B cell (primary cell): Measurements from ENCODE around the gene RC3H1. TPM values are rescaled to one million over a fixed set of nuclear protein-coding genes. Genes with fewer than 3 reads are reported as not detected.

Experiments used
- ATAC-seq: fragments of 200-7000 bp; cut with Tn5 transposase; one replicate; pipeline ENCODE4 v1.10.0; 2021; ENCODE audit warnings: low read depth, mild to moderate bottlenecking, moderate number of reproducible peaks, moderate library complexity
- CTCF ChIA-PET: fragments of 350-600 bp; sonication (Branson Sonifier 250); formaldehyde crosslinking; loops from one replicate; lab custom pipeline; 2021; ENCODE audit warnings: antibody characterized with exemption, inconsistent platforms; lab: Charles Lee
- POLR2A ChIA-PET: fragments of 350-600 bp; sonication (Branson Sonifier 250); formaldehyde crosslinking; loops from one replicate; lab custom pipeline; 2021; ENCODE audit warnings: antibody characterized with exemption; lab: Charles Lee
- DNase-seq: peaks from one replicate; pipeline ENCODE4 v3.0.0; 2013
- H2AFZ ChIP-seq: 2 replicates; pipeline ENCODE4 v1.6.1; 2012; ENCODE audit warnings: mild to moderate bottlenecking, low read depth, low read length; ENCODE audit not compliant: insufficient read depth, poor library complexity, severe bottlenecking
- H3K27ac ChIP-seq, 2 donors: 1 replicate in 1 of 2; 2 replicates in 1 of 2; pipeline ENCODE4 v1.5.1; 2012 to 2013; ENCODE audit warnings: low read length in 2 of 2, mild to moderate bottlenecking in 2 of 2, moderate library complexity in 1 of 2
- H3K27me3 ChIP-seq, 4 experiments: fragments of 200-600 bp in 1 of 4; sonication (generic) in 1 of 4; replicated peaks in 1 of 4; 1 replicate in 2 of 4; 2 replicates in 2 of 4; pipeline versions ENCODE4 v1.6.1 to v1.7.0; 2013 to 2016; ENCODE audit warnings: low read length in 3 of 4, mild to moderate bottlenecking in 2 of 4, mixed read lengths in 1 of 4, moderate library complexity in 1 of 4; ENCODE audit not compliant: insufficient read depth in 4 of 4, control insufficient read depth in 3 of 4; ENCODE audit errors: control extremely low read depth in 1 of 4
- H3K36me3 ChIP-seq, 2 experiments: replicated peaks in 1 of 2; 1 replicate in 1 of 2; 2 replicates in 1 of 2; pipeline versions ENCODE4 v1.6.1 to v1.7.1; 2013; ENCODE audit warnings: low read length in 1 of 2; ENCODE audit not compliant: insufficient read depth in 2 of 2, control insufficient read depth in 1 of 2; ENCODE audit errors: control extremely low read depth in 1 of 2, extremely low read depth in 1 of 2
- H3K4me1 ChIP-seq, 2 donors: fragments of 200-600 bp in 1 of 2; sonication (generic) in 1 of 2; 1 replicate in 1 of 2; 2 replicates in 1 of 2; pipeline versions ENCODE4 v1.5.1 to v1.6.1; 2013 to 2017; ENCODE audit warnings: low read length in 2 of 2; ENCODE audit not compliant: control insufficient read depth in 2 of 2, insufficient read depth in 2 of 2
- H3K4me2 ChIP-seq: replicated peaks from 2 replicates; pipeline ENCODE3; 2012; ENCODE audit warnings: mild to moderate bottlenecking, low read depth, low read length; ENCODE audit not compliant: poor library complexity, severe bottlenecking
- H3K4me3 ChIP-seq, 5 experiments: fragments of 200-600 bp in 1 of 5; sonication (generic) in 1 of 5; 1 replicate in 3 of 5; 2 replicates in 2 of 5; pipeline versions ENCODE4 v1.5.1 to v1.7.0; 2011 to 2016; ENCODE audit warnings: low read length in 4 of 5, mild to moderate bottlenecking in 4 of 5, low read depth in 2 of 5, control low read depth in 1 of 5, moderate library complexity in 1 of 5; ENCODE audit not compliant: insufficient read depth in 1 of 5; ENCODE audit errors: control extremely low read depth in 1 of 5, extremely low read depth in 1 of 5
- H3K79me2 ChIP-seq: fragments of 200-600 bp; sonication (generic); one replicate; pipeline ENCODE4 v1.6.0; 2016; ENCODE audit warnings: low read length; ENCODE audit not compliant: control insufficient read depth, insufficient read depth
- H3K9ac ChIP-seq: fragments of 200-600 bp; sonication (generic); 2 replicates; pipeline ENCODE4 v1.6.1; 2017; ENCODE audit warnings: mild to moderate bottlenecking, low read length, moderate library complexity
- H3K9me3 ChIP-seq, 3 donors: one replicate each; pipeline versions ENCODE4 v1.6.1 to v1.7.1; 2013; ENCODE audit warnings: low read length in 2 of 3; ENCODE audit not compliant: control insufficient read depth in 2 of 3, insufficient read depth in 1 of 3; ENCODE audit errors: control extremely low read depth in 1 of 3
- H4K20me1 ChIP-seq: 2 replicates; pipeline ENCODE4 v1.6.0; 2012; ENCODE audit warnings: mild to moderate bottlenecking, low read length; ENCODE audit not compliant: insufficient read depth, control insufficient read depth, poor library complexity, severe bottlenecking
- H3K27ac Mint-ChIP-seq: one replicate; pipeline ENCODE4 v1.8.0; 2021; ENCODE audit warnings: mixed read lengths
- H3K27me3 Mint-ChIP-seq: one replicate; pipeline ENCODE4 v1.8.0; 2021; ENCODE audit warnings: mixed read lengths
- H3K4me1 Mint-ChIP-seq: one replicate; pipeline ENCODE4 v1.8.0; 2021; ENCODE audit warnings: mixed read lengths
- H3K4me3 Mint-ChIP-seq: one replicate; pipeline ENCODE4 v1.8.0; 2021; ENCODE audit warnings: mixed read lengths
- H3K9me3 Mint-ChIP-seq: one replicate; pipeline ENCODE4 v1.8.0; 2022; ENCODE audit warnings: mixed read lengths; ENCODE audit not compliant: insufficient read depth
- EZH2 ChIP-seq: IDR thresholded peaks from 2 replicates; pipeline ENCODE4 v1.6.1; 2012; ENCODE audit warnings: borderline replicate concordance, low read depth, mild to moderate bottlenecking, moderate library complexity, low read length; ENCODE audit not compliant: insufficient read depth, poor library complexity, severe bottlenecking
- WGBS: methylation state at CpG from one replicate; pipeline ENCODE4 v1.1.5; 2013; ENCODE audit warnings: missing lambda C conversion rate; ENCODE audit not compliant: insufficient coverage; 5-methylcytosine and 5-hydroxymethylcytosine counted together
- intact Hi-C: fragments of 100-400 bp; cut with micrococcal nuclease; formaldehyde crosslinking; loops from one replicate; pipeline ENCODE4 v1.10.0; 2022
- polyA minus RNA-seq: library from RNA; depleted of rRNA, polyadenylated mRNA; stranded (reverse); fragments of >200 nt; gene quantifications from 2 replicates; pipeline ENCODE4 v1.2.3, GENCODE V29; 2012
- polyA plus RNA-seq: library from polyadenylated mRNA; depleted of rRNA; stranded (reverse); fragments of >200 nt; gene quantifications from 2 replicates; pipeline ENCODE4 v1.2.3, GENCODE V29; 2012
- total RNA-seq, 2 donors: library from RNA; stranded (reverse); fragments of 120-200 nt in 1 of 2; gene quantifications; 1 replicate in 1 of 2; 2 replicates in 1 of 2; pipeline versions ENCODE4 v1.2.3 to v1.2.4, GENCODE V29; 2013 to 2022
- TF ChIP-seq, protein P1 (sequence below): fragments of 200-600 bp; IDR thresholded peaks from one replicate; pipeline ENCODE4 v1.8.0; 2022; ENCODE audit warnings: antibody characterized with exemption, mild to moderate bottlenecking

Gene RC3H1
- total RNA-seq (84.4 and 84.5 TPM in 2 replicates), polyA plus RNA-seq (6.8 and 8.5 TPM in 2 replicates), polyA minus RNA-seq (36.7 and 54.3 TPM in 2 replicates)
- 35.0 TPM for total RNA-seq (2013)

DNA sequence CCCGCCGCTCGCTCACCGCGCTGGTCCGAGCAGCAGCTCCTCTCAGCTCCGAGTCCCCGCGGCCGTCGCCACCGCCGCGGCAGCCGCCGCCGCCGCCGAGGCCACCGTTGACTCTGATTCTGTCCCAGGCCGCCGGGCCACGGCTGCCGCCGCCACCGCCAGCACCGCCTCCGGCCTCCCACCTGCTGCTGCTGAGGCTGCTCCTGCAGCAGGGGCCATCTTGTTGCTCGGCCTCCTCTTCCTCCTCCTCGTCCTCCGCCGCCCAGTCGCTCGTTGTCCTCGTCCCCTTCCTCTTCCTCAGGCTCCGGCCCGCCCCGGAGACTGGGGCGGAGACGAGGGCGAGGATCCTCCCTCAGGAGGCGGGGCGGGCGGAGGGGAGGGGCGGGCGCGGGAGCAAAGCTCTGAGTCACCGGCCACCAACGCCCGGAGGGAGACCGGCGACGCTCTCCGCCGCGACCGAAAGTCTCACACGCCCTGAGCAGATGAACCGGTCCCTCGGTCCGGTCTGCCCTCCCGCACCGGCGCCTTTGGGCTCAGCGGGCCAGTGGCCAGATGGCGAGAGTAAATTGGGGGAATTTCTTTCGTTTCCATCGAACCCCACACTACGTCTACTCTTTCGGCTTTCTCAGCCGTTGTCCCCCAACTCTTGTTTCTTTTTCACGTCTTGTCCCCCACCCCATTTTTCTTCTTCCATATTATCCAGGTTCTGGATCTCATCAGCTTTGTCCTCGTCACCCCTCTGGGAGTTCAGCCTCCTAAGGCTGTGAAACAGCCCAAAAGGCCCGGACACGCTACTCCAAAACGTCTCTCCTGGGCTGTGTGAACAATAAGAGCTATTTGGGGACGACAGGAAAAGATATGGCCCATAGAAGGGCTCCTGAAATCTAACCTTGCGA is at the start of gene RC3H1:
RC3H1 (minus strand) TSS at position 278 of the 896 bp plus-strand sequence. CDS start 29,372 bp downstream, outside the sequence.
- peaks cover 41% of the 10 kb centered on the region for H3K4me1 Mint-ChIP-seq
- intact Hi-C loops, result loop anchor here (1.0 to 10.0 kb wide), 11 partner anchors 18 to 1490 kb away; partner anchors contain the start of genes CACYBP, MRPS14, PRDX6 and RABGAP1L
- H3K9me3 Mint-ChIP-seq, result no peaks in the 10 kb centered on the region
- peaks cover 55% of the 10 kb centered on the region for H3K79me2 ChIP-seq
- H2AFZ ChIP-seq, result peak within 1 kb of the TSS; percentile 87
- ChIA-PET POLR2A (interaction anchor here (0.6 to 2.1 kb wide), 7 partner anchors 10 to 595 kb away, joined by 3 to 16 read pairs (median 4); partner anchors contain the start of genes GAS5, KLHL20, PRDX6 and ZBTB37), CTCF (no interaction called here)
- peak within 1 kb of the TSS; percentile 73 to 94 (median 91) for H3K4me3 ChIP-seq
- H3K27me3 ChIP-seq, result no peaks in the 10 kb centered on the region
- H3K4me1 ChIP-seq, result peaks cover 30 to 36% of the 10 kb centered on the region in 2 donors
- peaks cover 16% of the 10 kb centered on the region for H4K20me1 ChIP-seq
- WGBS, result under 1% methylated on average over 75 of the region's 78 CpGs
- ATAC-seq (peak; percentile 95), DNase-seq (peak; percentile 93)
- peak within 1 kb of the TSS; percentile 86 for H3K4me2 ChIP-seq
- H3K27ac ChIP-seq, result peak within 1 kb of the TSS; percentile 76 to 93
- H3K27ac Mint-ChIP-seq, result peak within 1 kb of the TSS; percentile 96
- H3K4me3 Mint-ChIP-seq, result peak within 1 kb of the TSS; percentile 95
- no peaks in the 10 kb centered on the region for H3K27me3 Mint-ChIP-seq
- H3K9ac ChIP-seq, result peak within 1 kb of the TSS; percentile 96
- no peaks in the 10 kb centered on the region for H3K36me3 ChIP-seq
- H3K9me3 ChIP-seq, result no peaks in the 10 kb centered on the region
- TF ChIP-seq, protein P1, sequence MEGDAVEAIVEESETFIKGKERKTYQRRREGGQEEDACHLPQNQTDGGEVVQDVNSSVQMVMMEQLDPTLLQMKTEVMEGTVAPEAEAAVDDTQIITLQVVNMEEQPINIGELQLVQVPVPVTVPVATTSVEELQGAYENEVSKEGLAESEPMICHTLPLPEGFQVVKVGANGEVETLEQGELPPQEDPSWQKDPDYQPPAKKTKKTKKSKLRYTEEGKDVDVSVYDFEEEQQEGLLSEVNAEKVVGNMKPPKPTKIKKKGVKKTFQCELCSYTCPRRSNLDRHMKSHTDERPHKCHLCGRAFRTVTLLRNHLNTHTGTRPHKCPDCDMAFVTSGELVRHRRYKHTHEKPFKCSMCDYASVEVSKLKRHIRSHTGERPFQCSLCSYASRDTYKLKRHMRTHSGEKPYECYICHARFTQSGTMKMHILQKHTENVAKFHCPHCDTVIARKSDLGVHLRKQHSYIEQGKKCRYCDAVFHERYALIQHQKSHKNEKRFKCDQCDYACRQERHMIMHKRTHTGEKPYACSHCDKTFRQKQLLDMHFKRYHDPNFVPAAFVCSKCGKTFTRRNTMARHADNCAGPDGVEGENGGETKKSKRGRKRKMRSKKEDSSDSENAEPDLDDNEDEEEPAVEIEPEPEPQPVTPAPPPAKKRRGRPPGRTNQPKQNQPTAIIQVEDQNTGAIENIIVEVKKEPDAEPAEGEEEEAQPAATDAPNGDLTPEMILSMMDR, result no peak
- TF ChIP-seq EZH2, result no peak

DNA sequence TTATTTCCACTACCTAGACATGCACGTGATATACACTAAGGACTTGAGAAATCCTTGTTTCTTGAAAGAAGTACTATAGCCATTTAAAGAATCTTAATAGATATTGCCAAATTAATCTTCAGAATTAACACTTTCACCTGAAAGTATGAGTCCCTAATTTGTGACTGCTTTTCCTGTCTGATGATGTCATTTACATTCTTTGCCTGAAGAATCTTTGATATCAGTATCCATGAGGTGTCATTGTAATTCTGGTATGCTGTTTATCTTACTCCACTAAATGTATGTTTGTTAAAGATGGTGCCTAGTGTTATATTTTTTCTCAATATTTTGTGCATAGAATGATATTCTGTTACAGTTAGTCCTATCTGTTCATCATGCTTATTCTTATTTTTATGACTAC is 48.5 kb upstream of the RC3H1 start:
- intact Hi-C loops, result no loop called here
- POLR2A ChIA-PET, result no interaction called here
- Histone ChIP-seq H3K4me1 (no peaks in the 10 kb centered on the region), H2AFZ (no peak overlapping the region), H4K20me1 (no peaks in the 10 kb centered on the region), H3K9me3 (no peaks in the 10 kb centered on the region), H3K27ac (no peak overlapping the region), H3K4me3 (no peak overlapping the region), H3K36me3 (no peaks in the 10 kb centered on the region), H3K27me3 (no peaks in the 10 kb centered on the region), H3K9ac (no peak overlapping the region), H3K4me2 (no peak overlapping the region), H3K79me2 (no peaks in the 10 kb centered on the region)
- H3K27ac Mint-ChIP-seq, result no peak overlapping the region
- no peak overlapping the region for H3K4me3 Mint-ChIP-seq
- DNase-seq (no peak), ATAC-seq (no peak)
- no CpG with 5 or more reads among the region's 1 CpG for WGBS
- no peaks in the 10 kb centered on the region for H3K9me3 Mint-ChIP-seq
- H3K27me3 Mint-ChIP-seq, result peaks cover 7% of the 10 kb centered on the region
- no peaks in the 10 kb centered on the region for H3K4me1 Mint-ChIP-seq
- TF ChIP-seq, protein P1, result no peak
- CTCF ChIA-PET, result no interaction called here
